WTC11 (cell line): Measurements from ENCODE around the gene CCDC6. TPM values are rescaled to one million over a fixed set of nuclear protein-coding genes. Genes with fewer than 3 reads are reported as not detected.

Experiments
- ATAC-seq: fragments of 200-7000 bp; cut with Tn5 transposase; 2 replicates; pipeline ENCODE4 v1.10.0; 2021; ENCODE audit warnings: mild to moderate bottlenecking, moderate library complexity
- CTCF ChIA-PET: fragments of 300-600 bp; sonication (Branson Sonifier 250); formaldehyde crosslinking; loops from one replicate; lab custom pipeline; 2021; ENCODE audit warnings: antibody characterized with exemption; lab: Charles Lee
- POLR2A ChIA-PET: fragments of 350-600 bp; sonication (Branson Sonifier 250); formaldehyde crosslinking; loops from one replicate; lab custom pipeline; 2021; ENCODE audit warnings: antibody characterized with exemption; lab: Charles Lee
- DNase-seq: peaks from one replicate; pipeline ENCODE4 v3.0.0; 2021; ENCODE audit warnings: low spot score
- H3K27ac Mint-ChIP-seq: 2 replicates; pipeline ENCODE4 v1.8.0; 2021; ENCODE audit warnings: mixed read lengths
- H3K27me3 Mint-ChIP-seq: 2 replicates; pipeline ENCODE4 v1.8.0; 2021; ENCODE audit warnings: low read depth, mild to moderate bottlenecking, moderate library complexity, mixed read lengths
- H3K36me3 Mint-ChIP-seq: 2 replicates; pipeline ENCODE4 v1.8.0; 2021; ENCODE audit warnings: mixed read lengths
- H3K4me1 Mint-ChIP-seq: 2 replicates; pipeline ENCODE4 v1.8.0; 2022; ENCODE audit warnings: mixed read lengths
- H3K4me3 Mint-ChIP-seq: 2 replicates; pipeline ENCODE4 v1.8.0; 2021; ENCODE audit warnings: mild to moderate bottlenecking, moderate library complexity, mixed read lengths
- H3K9me3 Mint-ChIP-seq: 2 replicates; pipeline ENCODE4 v1.8.0; 2021; ENCODE audit warnings: mixed read lengths
- CBFB ChIP-seq: sonication (generic); formaldehyde crosslinking; IDR thresholded peaks from 2 replicates; pipeline ENCODE4 v1.8.1; 2022; ENCODE audit warnings: mild to moderate bottlenecking, low read depth, missing genetic modification reagents
- CREB1 ChIP-seq: sonication (generic); formaldehyde crosslinking; IDR thresholded peaks from 2 replicates; pipeline ENCODE4 v1.8.0; 2023; ENCODE audit warnings: mild to moderate bottlenecking, missing genetic modification reagents
- EMX1 ChIP-seq: fragments of 250-450 bp; sonication (Bioruptor Pico); IDR thresholded peaks from 2 replicates; pipeline ENCODE4 v1.8.0; 2021; ENCODE audit warnings: mild to moderate bottlenecking
- MXD4 ChIP-seq: fragments of 250-450 bp; sonication (Bioruptor Pico); IDR thresholded peaks from 2 replicates; pipeline ENCODE4 v1.8.0; 2021; ENCODE audit warnings: mild to moderate bottlenecking, moderate library complexity, borderline replicate concordance
- NFYB ChIP-seq: sonication (generic); formaldehyde crosslinking; conservative IDR thresholded peaks from 2 replicates; pipeline ENCODE4 v1.8.0; 2022; ENCODE audit warnings: low read depth, missing genetic modification reagents
- RELA ChIP-seq: sonication (generic); formaldehyde crosslinking; IDR thresholded peaks from 2 replicates; pipeline ENCODE4 v1.8.1; 2022; ENCODE audit warnings: missing genetic modification reagents, mild to moderate bottlenecking, borderline replicate concordance
- SMAD3 ChIP-seq: sonication (generic); formaldehyde crosslinking; IDR thresholded peaks from 2 replicates; pipeline ENCODE4 v1.8.0; 2022; ENCODE audit warnings: missing genetic modification reagents, mild to moderate bottlenecking, borderline replicate concordance
- TEAD1 ChIP-seq: sonication (generic); formaldehyde crosslinking; IDR thresholded peaks from 2 replicates; pipeline ENCODE4 v1.8.0; 2022; ENCODE audit warnings: mild to moderate bottlenecking, missing genetic modification reagents
- TP53 ChIP-seq: sonication (generic); formaldehyde crosslinking; IDR thresholded peaks from 2 replicates; pipeline ENCODE4 v1.8.1; 2023; ENCODE audit warnings: mild to moderate bottlenecking, missing genetic modification reagents
- ZNF281 ChIP-seq: sonication (generic); formaldehyde crosslinking; IDR thresholded peaks from 2 replicates; pipeline ENCODE4 v1.8.0; 2023; ENCODE audit warnings: mild to moderate bottlenecking, missing genetic modification reagents
- ZNF423 ChIP-seq: fragments of 250-450 bp; sonication (Bioruptor Pico); IDR thresholded peaks from 2 replicates; pipeline ENCODE4 v2.1.2; 2022; ENCODE audit warnings: mild to moderate bottlenecking, moderate library complexity
- total RNA-seq: library from RNA; stranded (reverse); gene quantifications from 3 replicates; pipeline ENCODE4 v1.2.3, GENCODE V29; 2021
- TF ChIP-seq, protein P1 (sequence below): sonication (generic); formaldehyde crosslinking; IDR thresholded peaks from 2 replicates; pipeline ENCODE4 v1.8.1; 2023; ENCODE audit warnings: mild to moderate bottlenecking, missing genetic modification reagents, borderline replicate concordance
- TF ChIP-seq, protein P2 (sequence below): sonication (generic); formaldehyde crosslinking; IDR thresholded peaks from 2 replicates; pipeline ENCODE4 v1.8.0; 2023; ENCODE audit warnings: missing genetic modification reagents
- TF ChIP-seq, protein P3 (sequence below): sonication (generic); formaldehyde crosslinking; IDR thresholded peaks from 2 replicates; pipeline ENCODE4 v1.8.1; 2022; ENCODE audit warnings: mild to moderate bottlenecking, moderate library complexity, missing genetic modification reagents
- TF ChIP-seq, protein P4 (sequence below): sonication (generic); formaldehyde crosslinking; IDR thresholded peaks from 2 replicates; pipeline ENCODE4 v1.8.1; 2023; ENCODE audit warnings: mild to moderate bottlenecking, missing genetic modification reagents, moderate library complexity
- TF ChIP-seq, protein P5 (sequence below): sonication (generic); formaldehyde crosslinking; IDR thresholded peaks from 2 replicates; pipeline ENCODE4 v1.8.1; 2022; ENCODE audit warnings: low read depth, missing genetic modification reagents, borderline replicate concordance

CCDC6 gene
- total RNA-seq, 1 experiment from 2014 or later: 55.2 TPM

GRCh38 chr10:59823751-59824150 is 82.6 kb downstream of the CCDC6 start:
- POLR2A ChIA-PET: no interaction called here
- Mint-ChIP-seq H3K36me3 (peaks cover 10% of the 10 kb centered on the region), H3K27ac (no peak overlapping the region), H3K27me3 (no peaks in the 10 kb centered on the region), H3K9me3 (no peaks in the 10 kb centered on the region), H3K4me1 (peaks cover 45% of the 10 kb centered on the region), H3K4me3 (no peak overlapping the region)
- CTCF ChIA-PET: no interaction called here
- TF ChIP-seq, protein P1, sequence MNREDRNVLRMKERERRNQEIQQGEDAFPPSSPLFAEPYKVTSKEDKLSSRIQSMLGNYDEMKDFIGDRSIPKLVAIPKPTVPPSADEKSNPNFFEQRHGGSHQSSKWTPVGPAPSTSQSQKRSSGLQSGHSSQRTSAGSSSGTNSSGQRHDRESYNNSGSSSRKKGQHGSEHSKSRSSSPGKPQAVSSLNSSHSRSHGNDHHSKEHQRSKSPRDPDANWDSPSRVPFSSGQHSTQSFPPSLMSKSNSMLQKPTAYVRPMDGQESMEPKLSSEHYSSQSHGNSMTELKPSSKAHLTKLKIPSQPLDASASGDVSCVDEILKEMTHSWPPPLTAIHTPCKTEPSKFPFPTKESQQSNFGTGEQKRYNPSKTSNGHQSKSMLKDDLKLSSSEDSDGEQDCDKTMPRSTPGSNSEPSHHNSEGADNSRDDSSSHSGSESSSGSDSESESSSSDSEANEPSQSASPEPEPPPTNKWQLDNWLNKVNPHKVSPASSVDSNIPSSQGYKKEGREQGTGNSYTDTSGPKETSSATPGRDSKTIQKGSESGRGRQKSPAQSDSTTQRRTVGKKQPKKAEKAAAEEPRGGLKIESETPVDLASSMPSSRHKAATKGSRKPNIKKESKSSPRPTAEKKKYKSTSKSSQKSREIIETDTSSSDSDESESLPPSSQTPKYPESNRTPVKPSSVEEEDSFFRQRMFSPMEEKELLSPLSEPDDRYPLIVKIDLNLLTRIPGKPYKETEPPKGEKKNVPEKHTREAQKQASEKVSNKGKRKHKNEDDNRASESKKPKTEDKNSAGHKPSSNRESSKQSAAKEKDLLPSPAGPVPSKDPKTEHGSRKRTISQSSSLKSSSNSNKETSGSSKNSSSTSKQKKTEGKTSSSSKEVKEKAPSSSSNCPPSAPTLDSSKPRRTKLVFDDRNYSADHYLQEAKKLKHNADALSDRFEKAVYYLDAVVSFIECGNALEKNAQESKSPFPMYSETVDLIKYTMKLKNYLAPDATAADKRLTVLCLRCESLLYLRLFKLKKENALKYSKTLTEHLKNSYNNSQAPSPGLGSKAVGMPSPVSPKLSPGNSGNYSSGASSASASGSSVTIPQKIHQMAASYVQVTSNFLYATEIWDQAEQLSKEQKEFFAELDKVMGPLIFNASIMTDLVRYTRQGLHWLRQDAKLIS (CRISPR knock-in tag): no peak
- no peak for DNase-seq
- ATAC-seq: no peak

- CTCF ChIA-PET: interaction anchor here (1.9 kb wide), 1 partner anchor 83 kb away, joined by 5 read pairs; the partner anchor contains the start of gene CCDC6
- POLR2A ChIA-PET: no interaction called here
- TF ChIP-seq, protein P2, sequence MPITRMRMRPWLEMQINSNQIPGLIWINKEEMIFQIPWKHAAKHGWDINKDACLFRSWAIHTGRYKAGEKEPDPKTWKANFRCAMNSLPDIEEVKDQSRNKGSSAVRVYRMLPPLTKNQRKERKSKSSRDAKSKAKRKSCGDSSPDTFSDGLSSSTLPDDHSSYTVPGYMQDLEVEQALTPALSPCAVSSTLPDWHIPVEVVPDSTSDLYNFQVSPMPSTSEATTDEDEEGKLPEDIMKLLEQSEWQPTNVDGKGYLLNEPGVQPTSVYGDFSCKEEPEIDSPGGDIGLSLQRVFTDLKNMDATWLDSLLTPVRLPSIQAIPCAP (CRISPR knock-in tag): no peak
- TF ChIP-seq, protein P3, sequence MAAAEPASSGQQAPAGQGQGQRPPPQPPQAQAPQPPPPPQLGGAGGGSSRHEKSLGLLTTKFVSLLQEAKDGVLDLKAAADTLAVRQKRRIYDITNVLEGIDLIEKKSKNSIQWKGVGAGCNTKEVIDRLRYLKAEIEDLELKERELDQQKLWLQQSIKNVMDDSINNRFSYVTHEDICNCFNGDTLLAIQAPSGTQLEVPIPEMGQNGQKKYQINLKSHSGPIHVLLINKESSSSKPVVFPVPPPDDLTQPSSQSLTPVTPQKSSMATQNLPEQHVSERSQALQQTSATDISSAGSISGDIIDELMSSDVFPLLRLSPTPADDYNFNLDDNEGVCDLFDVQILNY (CRISPR knock-in tag): no peak
- TF ChIP-seq MXD4 (CRISPR knock-in tag): no peak
- no peak for TF ChIP-seq SMAD3 (CRISPR knock-in tag)
- no peak for TF ChIP-seq EMX1 (CRISPR knock-in tag)
- TF ChIP-seq, protein P4, sequence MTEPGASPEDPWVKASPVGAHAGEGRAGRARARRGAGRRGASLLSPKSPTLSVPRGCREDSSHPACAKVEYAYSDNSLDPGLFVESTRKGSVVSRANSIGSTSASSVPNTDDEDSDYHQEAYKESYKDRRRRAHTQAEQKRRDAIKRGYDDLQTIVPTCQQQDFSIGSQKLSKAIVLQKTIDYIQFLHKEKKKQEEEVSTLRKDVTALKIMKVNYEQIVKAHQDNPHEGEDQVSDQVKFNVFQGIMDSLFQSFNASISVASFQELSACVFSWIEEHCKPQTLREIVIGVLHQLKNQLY (CRISPR knock-in tag): no peak
- TF ChIP-seq, protein P5, sequence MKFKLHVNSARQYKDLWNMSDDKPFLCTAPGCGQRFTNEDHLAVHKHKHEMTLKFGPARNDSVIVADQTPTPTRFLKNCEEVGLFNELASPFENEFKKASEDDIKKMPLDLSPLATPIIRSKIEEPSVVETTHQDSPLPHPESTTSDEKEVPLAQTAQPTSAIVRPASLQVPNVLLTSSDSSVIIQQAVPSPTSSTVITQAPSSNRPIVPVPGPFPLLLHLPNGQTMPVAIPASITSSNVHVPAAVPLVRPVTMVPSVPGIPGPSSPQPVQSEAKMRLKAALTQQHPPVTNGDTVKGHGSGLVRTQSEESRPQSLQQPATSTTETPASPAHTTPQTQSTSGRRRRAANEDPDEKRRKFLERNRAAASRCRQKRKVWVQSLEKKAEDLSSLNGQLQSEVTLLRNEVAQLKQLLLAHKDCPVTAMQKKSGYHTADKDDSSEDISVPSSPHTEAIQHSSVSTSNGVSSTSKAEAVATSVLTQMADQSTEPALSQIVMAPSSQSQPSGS (CRISPR knock-in tag): no peak
- no peak for TF ChIP-seq ZNF281 (CRISPR knock-in tag)
- TF ChIP-seq ZNF423 (CRISPR knock-in tag): no peak
- no peak for TF ChIP-seq NFYB (CRISPR knock-in tag)
- no peak for TF ChIP-seq CBFB (CRISPR knock-in tag)
- TF ChIP-seq TP53 (CRISPR knock-in tag): no peak
- TF ChIP-seq TEAD1 (CRISPR knock-in tag): no peak
- no peak for TF ChIP-seq RELA (CRISPR knock-in tag)
- TF ChIP-seq, protein P1 (CRISPR knock-in tag): no peak
- no peak for TF ChIP-seq CREB1
- Mint-ChIP-seq H3K27ac (no peak overlapping the region; the same call in 1 of the 2 replicates), H3K9me3 (no peaks in the 10 kb centered on the region), H3K27me3 (no peaks in the 10 kb centered on the region), H3K4me3 (no peak overlapping the region), H3K4me1 (peaks cover 45% of the 10 kb centered on the region), H3K36me3 (peaks cover 10% of the 10 kb centered on the region)
- no peak for DNase-seq
- no peak for ATAC-seq
These were observed 83.2 kb downstream of the CCDC6 start for GRCh38 chr10:59823111-59823510.
